ENCODE data around the gene ANKMY1. TPM values are rescaled to one million over a fixed set of nuclear protein-coding genes. Genes with fewer than 3 reads are reported as not detected.
A peak's percentile ranks its signal among the peaks of the same experiment; 100 is the strongest.

Gene ANKMY1
- polyA plus RNA-seq, 2 of the 4 experiments (the other 2 are of a cell fraction) = 10.6 to 16.5 TPM

DNA sequence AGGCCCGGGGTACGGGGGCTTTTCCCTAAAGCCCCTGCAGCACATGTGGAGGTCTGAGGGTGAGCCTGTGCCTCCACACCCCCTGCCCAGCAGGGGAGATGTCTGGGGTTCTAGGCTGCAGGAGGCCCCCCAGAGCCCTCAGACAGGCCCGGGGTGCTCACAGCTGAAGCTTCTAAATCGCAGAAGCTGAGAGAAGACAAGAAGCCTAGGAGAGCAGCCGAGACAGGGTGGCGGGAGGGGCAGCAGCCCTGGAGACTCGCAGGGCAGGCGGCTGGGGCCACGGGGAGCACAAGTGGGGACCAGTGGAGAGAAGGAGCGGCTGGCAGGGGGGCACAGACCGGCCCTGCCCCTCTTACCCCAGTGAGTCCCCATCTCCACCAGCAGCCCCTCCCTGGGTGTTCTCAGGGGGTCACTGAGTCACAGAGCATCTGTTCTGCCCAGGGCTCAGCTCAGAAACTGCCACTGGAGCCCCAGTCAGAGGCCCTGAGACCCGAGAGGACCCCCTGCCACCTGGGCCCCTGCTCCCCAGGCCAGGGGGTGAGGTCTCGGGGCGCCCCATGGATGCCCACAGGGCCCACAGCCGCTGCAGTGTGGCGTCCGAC is 96.2 kb downstream of the ANKMY1 start:
- CTCF ChIA-PET = interaction anchor here (1.2 to 1.7 kb wide), 2 partner anchors 11 to 229 kb away, joined by 4 to 5 read pairs; no protein-coding TSS in a partner anchor

DNA sequence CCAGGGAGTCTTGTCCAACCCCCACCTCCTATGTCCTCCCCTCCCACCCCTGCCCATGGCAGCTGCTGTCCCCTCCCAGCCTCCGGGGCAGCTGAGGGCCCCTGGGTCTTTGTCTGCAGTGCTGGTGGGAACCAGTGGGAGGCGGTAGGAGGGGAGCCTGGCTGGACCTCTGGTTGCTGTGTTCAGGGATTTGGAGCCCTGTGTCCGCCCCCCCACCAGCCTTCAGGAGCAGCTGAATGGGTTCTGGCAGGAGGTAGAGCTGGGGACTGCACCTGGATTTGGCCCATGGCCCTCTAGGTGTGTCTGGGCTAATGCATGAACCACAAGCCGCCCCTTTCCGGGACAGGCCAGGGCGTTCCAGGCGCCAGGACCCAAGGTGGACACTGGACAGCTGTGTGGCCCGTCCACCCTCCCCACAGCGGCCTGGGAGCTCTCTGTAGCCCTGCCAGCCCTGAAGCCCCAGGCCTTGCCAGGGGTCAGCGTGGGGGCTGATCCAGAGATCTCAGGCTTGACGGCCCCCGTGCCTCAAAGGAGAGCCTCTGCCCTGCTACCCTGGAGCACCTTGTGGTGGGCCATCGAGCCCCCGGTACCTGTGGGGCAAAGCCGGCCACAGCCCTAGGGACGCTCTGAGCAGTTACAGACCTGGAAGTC is 96.9 kb downstream of the ANKMY1 start:
- ChIA-PET CTCF (interaction anchor here (1.2 to 1.7 kb wide), 2 partner anchors 117 to 228 kb away, joined by 3 to 4 read pairs; no protein-coding TSS in a partner anchor), POLR2A (no interaction called here)
- ATAC-seq (peak in 1 of 2 experiments; percentile 18; a peak in 3 of 6 replicates), FAIRE-seq (no peak), DNase-seq (ENCODE audit: low read depth in 1 of 2, low spot score in 1 of 2) (no peak)
- Histone ChIP-seq H3K4me1 (peaks cover 19% of the 10 kb centered on the region), H3K4me3 (no peak overlapping the region), H3K27ac (no peak overlapping the region), H3K9me3 (no peaks in the 10 kb centered on the region), H3K4me2 (no peak overlapping the region)
- TF ChIP-seq ZFP36 (IDR thresholded peaks at IDR 0.05; ENCODE audit: borderline replicate concordance, partially characterized antibody) (no peak), JUN (IDR thresholded peaks at IDR 0.05) (no peak), TP53 (CRISPR knock-in tag; IDR thresholded peaks at IDR 0.05) (no peak), HOXB13 (CRISPR knock-in tag; IDR thresholded peaks at IDR 0.05; ENCODE audit: low read depth) (no peak), RNF2 (IDR thresholded peaks at IDR 0.05; ENCODE audit: borderline replicate concordance, low read depth) (no peak), RCOR1 (IDR thresholded peaks at IDR 0.05; ENCODE audit: low read depth, low read length) (no peak), RAD21 (conservative IDR thresholded peaks at IDR 0.05 in 1 of 2, IDR thresholded peaks at IDR 0.05 in 1 of 2) (no peak), NFE2L2 (conservative IDR thresholded peaks at IDR 0.05; ENCODE audit: low read length) (no peak)
- WGBS (ENCODE audit: missing lambda C conversion rate) = 94% methylated on average over 5 of the region's 16 CpGs

More for the DNA sequence above, 96.2 kb downstream of the ANKMY1 start:
- ATAC-seq (no peak), DNase-seq (ENCODE audit: low read depth in 1 of 2, low spot score in 1 of 2) (no peak), FAIRE-seq (no peak)
- TF ChIP-seq, protein P1, sequence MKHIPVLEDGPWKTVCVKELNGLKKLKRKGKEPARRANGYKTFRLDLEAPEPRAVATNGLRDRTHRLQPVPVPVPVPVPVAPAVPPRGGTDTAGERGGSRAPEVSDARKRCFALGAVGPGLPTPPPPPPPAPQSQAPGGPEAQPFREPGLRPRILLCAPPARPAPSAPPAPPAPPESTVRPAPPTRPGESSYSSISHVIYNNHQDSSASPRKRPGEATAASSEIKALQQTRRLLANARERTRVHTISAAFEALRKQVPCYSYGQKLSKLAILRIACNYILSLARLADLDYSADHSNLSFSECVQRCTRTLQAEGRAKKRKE (CRISPR knock-in tag; IDR thresholded peaks at IDR 0.05; ENCODE audit: low read depth) = no peak
- TF ChIP-seq RNF2 (IDR thresholded peaks at IDR 0.05; ENCODE audit: borderline replicate concordance, low read depth) (no peak), KDM5A (IDR thresholded peaks at IDR 0.05) (no peak), RCOR1 (IDR thresholded peaks at IDR 0.05; ENCODE audit: low read depth, low read length) (no peak), MAZ (IDR thresholded peaks at IDR 0.05; ENCODE audit: borderline replicate concordance, low read depth, low read length) (no peak), PHF8 (IDR thresholded peaks at IDR 0.05; ENCODE audit: borderline replicate concordance, low read depth) (no peak)
- Histone ChIP-seq H3K27ac (no peak overlapping the region), H3K4me2 (no peak overlapping the region), H3K9me3 (no peaks in the 10 kb centered on the region), H3K4me3 (no peak overlapping the region), H3K4me1 (peaks cover 12% of the 10 kb centered on the region)
- POLR2A ChIA-PET = no interaction called here
- WGBS (ENCODE audit: missing lambda C conversion rate) = 82% methylated on average over 17 of the region's 17 CpGs

DNA sequence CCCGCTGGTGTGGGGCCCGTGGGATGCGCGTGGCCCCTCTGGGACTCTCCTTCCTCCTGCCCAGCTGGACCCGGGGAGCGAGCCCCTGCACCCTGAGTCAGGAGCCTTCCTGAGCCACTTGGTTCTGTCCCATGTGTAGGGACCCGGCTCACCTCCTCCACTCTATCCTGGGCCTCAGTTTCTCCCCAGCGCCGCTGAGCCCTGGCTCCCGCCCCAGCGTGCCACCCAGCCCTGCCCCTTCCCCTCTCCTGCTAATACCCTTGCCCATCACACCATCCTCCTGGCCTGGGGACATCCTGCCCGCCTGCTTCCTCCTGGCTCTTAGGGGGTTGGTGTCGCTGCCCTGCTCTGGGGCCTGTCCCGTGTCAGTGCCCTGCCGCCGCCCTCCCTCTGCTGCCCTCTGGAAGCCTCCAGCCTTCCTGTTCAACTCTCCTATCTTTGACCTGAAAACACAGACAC is 97.5 kb downstream of the ANKMY1 start:
- no peaks in the 10 kb centered on the region for H3K9me3 ChIP-seq
- no peak for FAIRE-seq
- DNase-seq (ENCODE audit: low read depth in 1 of 2, low spot score in 1 of 2) = no peak
- ChIA-PET CTCF (interaction anchor here (0.6 to 1.7 kb wide), 3 partner anchors 117 to 717 kb away, joined by 3 to 4 read pairs (median 3); no protein-coding TSS in a partner anchor), POLR2A (no interaction called here)
- H3K27ac ChIP-seq = no peak overlapping the region
- 97% methylated on average over 10 of the region's 16 CpGs for WGBS (ENCODE audit: missing lambda C conversion rate)
- H3K4me2 ChIP-seq = no peak overlapping the region
- no peak for ATAC-seq
- peaks cover 24% of the 10 kb centered on the region for H3K4me1 ChIP-seq
- no peak for TF ChIP-seq KDM5A (IDR thresholded peaks at IDR 0.05)
- no peak for TF ChIP-seq ZSCAN20 (CRISPR knock-in tag; IDR thresholded peaks at IDR 0.05)
- TF ChIP-seq GATA3 (IDR thresholded peaks at IDR 0.05; ENCODE audit: borderline replicate concordance) = no peak
- TF ChIP-seq CEBPB (IDR thresholded peaks at IDR 0.05) = no peak
- TF ChIP-seq NFE2L2 (conservative IDR thresholded peaks at IDR 0.05; ENCODE audit: low read length) = no peak
- no peak for TF ChIP-seq HDAC2 (IDR thresholded peaks at IDR 0.05)
- TF ChIP-seq, protein P2, sequence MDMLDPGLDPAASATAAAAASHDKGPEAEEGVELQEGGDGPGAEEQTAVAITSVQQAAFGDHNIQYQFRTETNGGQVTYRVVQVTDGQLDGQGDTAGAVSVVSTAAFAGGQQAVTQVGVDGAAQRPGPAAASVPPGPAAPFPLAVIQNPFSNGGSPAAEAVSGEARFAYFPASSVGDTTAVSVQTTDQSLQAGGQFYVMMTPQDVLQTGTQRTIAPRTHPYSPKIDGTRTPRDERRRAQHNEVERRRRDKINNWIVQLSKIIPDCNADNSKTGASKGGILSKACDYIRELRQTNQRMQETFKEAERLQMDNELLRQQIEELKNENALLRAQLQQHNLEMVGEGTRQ (IDR thresholded peaks at IDR 0.05) = no peak
- TF ChIP-seq FOSL2 (IDR thresholded peaks at IDR 0.05) = no peak
- no peak for TF ChIP-seq FOSL2 (CRISPR knock-in tag; IDR thresholded peaks at IDR 0.05)
- no peak for TF ChIP-seq EHMT2 (IDR thresholded peaks at IDR 0.05; ENCODE audit: low read depth)
- TF ChIP-seq ZNF302 (CRISPR knock-in tag; IDR thresholded peaks at IDR 0.05) = no peak
- no peak for TF ChIP-seq RARB (CRISPR knock-in tag; IDR thresholded peaks at IDR 0.05)
- no peak for TF ChIP-seq MYC (IDR thresholded peaks at IDR 0.05; ENCODE audit: borderline replicate concordance, low read length)
- no peak for TF ChIP-seq JUN (IDR thresholded peaks at IDR 0.05)
- TF ChIP-seq CBX8 (IDR thresholded peaks at IDR 0.05) = no peak
- no peak for TF ChIP-seq RAD21 (conservative IDR thresholded peaks at IDR 0.05 in 1 of 2, IDR thresholded peaks at IDR 0.05 in 1 of 2)
- H3K4me3 ChIP-seq = no peak overlapping the region
